ENCODE results near the gene NCAPH2.

DNA sequence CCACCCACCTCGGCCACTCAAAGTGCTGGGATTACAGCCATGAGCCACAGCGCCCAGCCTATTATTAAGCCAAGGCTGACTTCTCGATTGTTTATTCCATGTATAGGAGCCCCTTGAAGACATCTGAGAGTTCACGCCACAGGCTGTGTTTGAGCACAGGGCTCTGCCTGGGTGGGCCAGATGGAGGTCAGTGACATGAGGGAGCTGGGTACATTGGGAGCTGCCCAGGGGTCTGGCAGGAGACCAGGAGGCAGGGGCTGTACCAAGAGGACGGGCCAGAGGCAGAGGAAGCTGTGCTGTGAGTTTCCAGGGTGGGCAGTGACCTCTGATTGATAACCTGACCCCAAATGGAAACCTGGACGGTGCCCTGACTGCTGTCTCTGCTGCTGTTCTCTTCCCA, 5.9 kb upstream of the NCAPH2 start:
- TF ChIP-seq, protein P1, sequence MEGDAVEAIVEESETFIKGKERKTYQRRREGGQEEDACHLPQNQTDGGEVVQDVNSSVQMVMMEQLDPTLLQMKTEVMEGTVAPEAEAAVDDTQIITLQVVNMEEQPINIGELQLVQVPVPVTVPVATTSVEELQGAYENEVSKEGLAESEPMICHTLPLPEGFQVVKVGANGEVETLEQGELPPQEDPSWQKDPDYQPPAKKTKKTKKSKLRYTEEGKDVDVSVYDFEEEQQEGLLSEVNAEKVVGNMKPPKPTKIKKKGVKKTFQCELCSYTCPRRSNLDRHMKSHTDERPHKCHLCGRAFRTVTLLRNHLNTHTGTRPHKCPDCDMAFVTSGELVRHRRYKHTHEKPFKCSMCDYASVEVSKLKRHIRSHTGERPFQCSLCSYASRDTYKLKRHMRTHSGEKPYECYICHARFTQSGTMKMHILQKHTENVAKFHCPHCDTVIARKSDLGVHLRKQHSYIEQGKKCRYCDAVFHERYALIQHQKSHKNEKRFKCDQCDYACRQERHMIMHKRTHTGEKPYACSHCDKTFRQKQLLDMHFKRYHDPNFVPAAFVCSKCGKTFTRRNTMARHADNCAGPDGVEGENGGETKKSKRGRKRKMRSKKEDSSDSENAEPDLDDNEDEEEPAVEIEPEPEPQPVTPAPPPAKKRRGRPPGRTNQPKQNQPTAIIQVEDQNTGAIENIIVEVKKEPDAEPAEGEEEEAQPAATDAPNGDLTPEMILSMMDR (IDR thresholded peaks at IDR 0.05): no peak
- no peak for TF ChIP-seq POLR2A (IDR thresholded peaks at IDR 0.05)
